Nephron (organoid): ENCODE measurements around the gene IL22RA1.

Experiments
- H3K27ac Mint-ChIP-seq, 3 experiments: 2 replicates each; pipeline ENCODE4 v1.8.0; 2020; ENCODE audit warnings: mixed read lengths in 3 of 3, mild to moderate bottlenecking in 2 of 3, moderate library complexity in 1 of 3
- H3K27me3 Mint-ChIP-seq: 2 replicates; pipeline ENCODE4 v1.8.0; 2021; ENCODE audit warnings: low read depth, mild to moderate bottlenecking, moderate library complexity, mixed read lengths
- H3K36me3 Mint-ChIP-seq: 2 replicates; pipeline ENCODE4 v1.8.0; 2020; ENCODE audit warnings: low read depth, mixed read lengths
- H3K4me1 Mint-ChIP-seq: 2 replicates; pipeline ENCODE4 v1.8.0; 2020; ENCODE audit warnings: mixed read lengths
- H3K4me3 Mint-ChIP-seq, 3 experiments: 2 replicates each; pipeline ENCODE4 v1.8.0; 2020; ENCODE audit warnings: mild to moderate bottlenecking in 3 of 3, mixed read lengths in 3 of 3, moderate library complexity in 2 of 3
- H3K9me3 Mint-ChIP-seq: 2 replicates; pipeline ENCODE4 v1.8.0; 2020; ENCODE audit warnings: mixed read lengths
- TF ChIP-seq, protein P1 (sequence below), 3 experiments: fragments of 200-600 bp; sonication (generic); IDR thresholded peaks; one replicate each; pipeline ENCODE4 v1.5.0; 2021; ENCODE audit warnings: antibody characterized with exemption in 3 of 3; ENCODE audit not compliant: unreplicated experiment in 3 of 3

The IL22RA1 gene

GRCh38 chr1:24149866-24150233 is 6.9 kb upstream of the IL22RA1 start:
- Mint-ChIP-seq H3K27ac (no peak overlapping the region), H3K36me3 (no peaks in the 10 kb centered on the region), H3K9me3 (no peaks in the 10 kb centered on the region), H3K4me3 (peak overlapping the region in 1 of 3 experiments; percentile 68), H3K27me3 (peaks cover 38% of the 10 kb centered on the region), H3K4me1 (peaks cover 16% of the 10 kb centered on the region)
- TF ChIP-seq, protein P1, sequence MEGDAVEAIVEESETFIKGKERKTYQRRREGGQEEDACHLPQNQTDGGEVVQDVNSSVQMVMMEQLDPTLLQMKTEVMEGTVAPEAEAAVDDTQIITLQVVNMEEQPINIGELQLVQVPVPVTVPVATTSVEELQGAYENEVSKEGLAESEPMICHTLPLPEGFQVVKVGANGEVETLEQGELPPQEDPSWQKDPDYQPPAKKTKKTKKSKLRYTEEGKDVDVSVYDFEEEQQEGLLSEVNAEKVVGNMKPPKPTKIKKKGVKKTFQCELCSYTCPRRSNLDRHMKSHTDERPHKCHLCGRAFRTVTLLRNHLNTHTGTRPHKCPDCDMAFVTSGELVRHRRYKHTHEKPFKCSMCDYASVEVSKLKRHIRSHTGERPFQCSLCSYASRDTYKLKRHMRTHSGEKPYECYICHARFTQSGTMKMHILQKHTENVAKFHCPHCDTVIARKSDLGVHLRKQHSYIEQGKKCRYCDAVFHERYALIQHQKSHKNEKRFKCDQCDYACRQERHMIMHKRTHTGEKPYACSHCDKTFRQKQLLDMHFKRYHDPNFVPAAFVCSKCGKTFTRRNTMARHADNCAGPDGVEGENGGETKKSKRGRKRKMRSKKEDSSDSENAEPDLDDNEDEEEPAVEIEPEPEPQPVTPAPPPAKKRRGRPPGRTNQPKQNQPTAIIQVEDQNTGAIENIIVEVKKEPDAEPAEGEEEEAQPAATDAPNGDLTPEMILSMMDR (IDR thresholded peaks at IDR 0.05; ENCODE audit: unreplicated experiment in 3 of 3), result no peak

DNA sequence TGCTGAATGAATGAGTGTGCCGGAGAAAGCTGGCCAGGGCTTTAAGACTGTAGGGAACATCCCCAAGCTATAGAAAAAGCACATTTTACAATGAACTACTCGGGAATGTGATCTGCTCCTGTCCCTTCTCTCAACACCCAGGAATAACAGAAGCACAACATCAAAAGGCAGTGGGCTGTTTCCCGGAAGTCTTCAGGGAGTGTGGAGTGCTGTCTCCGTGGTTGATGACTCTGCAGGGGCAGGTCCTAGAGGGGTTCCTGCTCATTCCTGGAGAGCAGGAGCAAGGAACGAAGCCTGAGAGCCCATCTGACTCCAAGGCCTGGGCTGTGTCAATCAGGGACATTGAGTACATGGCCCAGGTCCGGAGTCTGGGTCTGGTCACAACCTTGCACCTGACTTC is 4.9 kb upstream of the IL22RA1 start:
- TF ChIP-seq, protein P1 (IDR thresholded peaks at IDR 0.05; ENCODE audit: unreplicated experiment in 3 of 3), result no peak
- no peak overlapping the region for H3K4me3 Mint-ChIP-seq
- H3K27me3 Mint-ChIP-seq, result peaks cover 49% of the 10 kb centered on the region

GRCh38 chr1:24147194-24147593 is 4.3 kb upstream of the IL22RA1 start:
- H3K4me1 Mint-ChIP-seq, result peaks cover 16% of the 10 kb centered on the region
- H3K4me3 Mint-ChIP-seq, result no peak overlapping the region
- TF ChIP-seq, protein P1 (IDR thresholded peaks at IDR 0.05; ENCODE audit: unreplicated experiment in 3 of 3), result no peak
- H3K9me3 Mint-ChIP-seq, result no peaks in the 10 kb centered on the region
- H3K27ac Mint-ChIP-seq, result no peak overlapping the region
- no peaks in the 10 kb centered on the region for H3K36me3 Mint-ChIP-seq
- peaks cover 44% of the 10 kb centered on the region for H3K27me3 Mint-ChIP-seq

More for the DNA sequence above, 4.9 kb upstream of the IL22RA1 start:
- Mint-ChIP-seq H3K9me3 (no peaks in the 10 kb centered on the region), H3K4me1 (peaks cover 16% of the 10 kb centered on the region), H3K36me3 (no peaks in the 10 kb centered on the region), H3K27ac (no peak overlapping the region)

- no peak overlapping the region for H3K27ac Mint-ChIP-seq
- H3K4me3 Mint-ChIP-seq, result no peak overlapping the region
- no peaks in the 10 kb centered on the region for H3K4me1 Mint-ChIP-seq
- no peaks in the 10 kb centered on the region for H3K9me3 Mint-ChIP-seq
- peaks cover 16% of the 10 kb centered on the region for H3K27me3 Mint-ChIP-seq
- H3K36me3 Mint-ChIP-seq, result no peaks in the 10 kb centered on the region
- TF ChIP-seq, protein P1 (IDR thresholded peaks at IDR 0.05; ENCODE audit: unreplicated experiment in 3 of 3), result no peak
These were observed 1.5 kb downstream of the IL22RA1 start for GRCh38 chr1:24141311-24141997.

- Mint-ChIP-seq H3K4me1 (no peaks in the 10 kb centered on the region), H3K27me3 (peaks cover 19% of the 10 kb centered on the region)
These were observed 2.2 kb downstream of the IL22RA1 start for GRCh38 chr1:24140741-24141181.

More at GRCh38 chr1:24140741-24141181, 2.2 kb downstream of the IL22RA1 start:
- TF ChIP-seq, protein P1 (IDR thresholded peaks at IDR 0.05; ENCODE audit: unreplicated experiment in 3 of 3), result no peak
- no peaks in the 10 kb centered on the region for H3K9me3 Mint-ChIP-seq
- H3K36me3 Mint-ChIP-seq, result no peaks in the 10 kb centered on the region
- no peak overlapping the region for H3K4me3 Mint-ChIP-seq
- H3K27ac Mint-ChIP-seq, result no peak overlapping the region
